Mesenchymal stem cell (in vitro differentiated cells and primary cell): Measurements from ENCODE around the gene PCDHGA7.
"Not testable (repeated sequence)": the region's sequence is repeated elsewhere in the genome, so short reads cannot be mapped to it uniquely, and the experiment has no call there.

ENCODE experiments used
- DNase-seq: peaks from one replicate; pipeline ENCODE4 v3.0.0-alpha.2; 2013
- H2AFZ ChIP-seq: one replicate; pipeline ENCODE4 v1.6.1; 2013; ENCODE audit warnings: low read depth, mild to moderate bottlenecking, control low read depth, inconsistent platforms, low read length, moderate library complexity
- H2AK5ac ChIP-seq: 2 replicates; pipeline ENCODE4 v1.6.1; 2013; ENCODE audit warnings: low read length, moderate library complexity, mild to moderate bottlenecking, inconsistent platforms; ENCODE audit not compliant: severe bottlenecking
- H2BK120ac ChIP-seq: one replicate; pipeline ENCODE4 v1.6.1; 2013; ENCODE audit warnings: low read depth, mild to moderate bottlenecking, inconsistent platforms, low read length, moderate library complexity
- H2BK12ac ChIP-seq, 2 experiments: one replicate each; pipeline ENCODE4 v1.6.1; 2013; ENCODE audit warnings: inconsistent platforms in 2 of 2, low read length in 2 of 2, mild to moderate bottlenecking in 2 of 2, moderate library complexity in 2 of 2, control low read depth in 1 of 2
- H2BK15ac ChIP-seq: one replicate; pipeline ENCODE4 v1.6.1; 2013; ENCODE audit warnings: mild to moderate bottlenecking, low read depth, inconsistent platforms; ENCODE audit not compliant: poor library complexity, severe bottlenecking
- H2BK5ac ChIP-seq: 2 replicates; pipeline ENCODE4 v1.6.1; 2013; ENCODE audit warnings: low read depth, mild to moderate bottlenecking, low read length, control low read depth, inconsistent platforms; ENCODE audit not compliant: poor library complexity, severe bottlenecking
- H3K14ac ChIP-seq, 2 experiments: one replicate each; pipeline ENCODE4 v1.6.1; 2013; ENCODE audit warnings: inconsistent platforms in 2 of 2, low read length in 2 of 2, control low read depth in 1 of 2, mild to moderate bottlenecking in 1 of 2, moderate library complexity in 1 of 2
- H3K18ac ChIP-seq, 2 experiments: one replicate each; pipeline ENCODE4 v1.6.1; 2013; ENCODE audit warnings: inconsistent platforms in 2 of 2, low read length in 2 of 2, control low read depth in 1 of 2, low read depth in 1 of 2, mild to moderate bottlenecking in 1 of 2
- H3K23ac ChIP-seq, 2 experiments: one replicate each; pipeline ENCODE4 v1.6.1; 2013; ENCODE audit warnings: inconsistent platforms in 2 of 2, low read length in 2 of 2, mild to moderate bottlenecking in 2 of 2, moderate library complexity in 2 of 2, control low read depth in 1 of 2
- H3K27ac ChIP-seq: 2 replicates; pipeline ENCODE4 v1.5.1; 2013; ENCODE audit warnings: mild to moderate bottlenecking, moderate library complexity, low read length, control low read depth, inconsistent platforms; ENCODE audit not compliant: poor library complexity, severe bottlenecking
- H3K27me3 ChIP-seq, 2 experiments: 2 replicates each; pipeline versions ENCODE4 v1.6.1 to v1.7.0; 2013; ENCODE audit warnings: low read length in 2 of 2, mild to moderate bottlenecking in 2 of 2, moderate library complexity in 2 of 2, control low read depth in 1 of 2, inconsistent platforms in 1 of 2; ENCODE audit not compliant: control insufficient read depth in 1 of 2, insufficient read depth in 1 of 2
- H3K36me3 ChIP-seq, 2 experiments: 2 replicates each; pipeline versions ENCODE4 v1.6.1 to v1.7.0; 2013; ENCODE audit warnings: low read length in 2 of 2, control low read depth in 1 of 2, inconsistent platforms in 1 of 2, low read depth in 1 of 2, mild to moderate bottlenecking in 1 of 2; ENCODE audit not compliant: insufficient read depth in 2 of 2, control insufficient read depth in 1 of 2
- H3K4ac ChIP-seq, 2 experiments: one replicate each; pipeline ENCODE4 v1.6.1; 2013; ENCODE audit warnings: inconsistent platforms in 2 of 2, low read length in 2 of 2, mild to moderate bottlenecking in 2 of 2, moderate library complexity in 2 of 2, control low read depth in 1 of 2, low read depth in 1 of 2
- H3K4me1 ChIP-seq: 2 replicates; pipeline ENCODE4 v1.6.1; 2013; ENCODE audit warnings: low read depth, low read length, control low read depth; ENCODE audit not compliant: control insufficient read depth, insufficient read depth
- H3K4me2 ChIP-seq: 2 replicates; pipeline ENCODE4 v1.6.1; 2013; ENCODE audit warnings: low read length, mild to moderate bottlenecking, inconsistent platforms; ENCODE audit not compliant: poor library complexity, severe bottlenecking
- H3K4me3 ChIP-seq, 2 experiments: 2 replicates each; pipeline versions ENCODE4 v1.5.1 to v1.7.0; 2013; ENCODE audit warnings: low read length in 2 of 2, mild to moderate bottlenecking in 2 of 2, control low read depth in 1 of 2, low read depth in 1 of 2; ENCODE audit not compliant: insufficient read depth in 1 of 2
- H3K79me1 ChIP-seq: replicated peaks from 2 replicates; pipeline ENCODE4 v1.6.1; 2013; ENCODE audit warnings: mild to moderate bottlenecking, control low read depth, low read length, inconsistent platforms; ENCODE audit not compliant: poor library complexity, severe bottlenecking
- H3K9ac ChIP-seq: 2 replicates; pipeline ENCODE4 v1.7.0; 2013; ENCODE audit warnings: mild to moderate bottlenecking, low read length, moderate library complexity
- H3K9me3 ChIP-seq: 2 replicates; pipeline ENCODE4 v1.7.0; 2013; ENCODE audit warnings: mild to moderate bottlenecking, low read length; ENCODE audit not compliant: control insufficient read depth
- H4K8ac ChIP-seq: one replicate; pipeline ENCODE4 v1.6.1; 2013; ENCODE audit warnings: inconsistent platforms, mild to moderate bottlenecking, low read length, moderate library complexity
- H4K91ac ChIP-seq: one replicate; pipeline ENCODE4 v1.6.1; 2013; ENCODE audit warnings: mild to moderate bottlenecking, low read length, inconsistent platforms
- WGBS: methylation state at CpG from one replicate; pipeline ENCODE4 v1.1.7; 2013; ENCODE audit warnings: mixed read lengths; 5-methylcytosine and 5-hydroxymethylcytosine counted together

PCDHGA7 gene

DNA sequence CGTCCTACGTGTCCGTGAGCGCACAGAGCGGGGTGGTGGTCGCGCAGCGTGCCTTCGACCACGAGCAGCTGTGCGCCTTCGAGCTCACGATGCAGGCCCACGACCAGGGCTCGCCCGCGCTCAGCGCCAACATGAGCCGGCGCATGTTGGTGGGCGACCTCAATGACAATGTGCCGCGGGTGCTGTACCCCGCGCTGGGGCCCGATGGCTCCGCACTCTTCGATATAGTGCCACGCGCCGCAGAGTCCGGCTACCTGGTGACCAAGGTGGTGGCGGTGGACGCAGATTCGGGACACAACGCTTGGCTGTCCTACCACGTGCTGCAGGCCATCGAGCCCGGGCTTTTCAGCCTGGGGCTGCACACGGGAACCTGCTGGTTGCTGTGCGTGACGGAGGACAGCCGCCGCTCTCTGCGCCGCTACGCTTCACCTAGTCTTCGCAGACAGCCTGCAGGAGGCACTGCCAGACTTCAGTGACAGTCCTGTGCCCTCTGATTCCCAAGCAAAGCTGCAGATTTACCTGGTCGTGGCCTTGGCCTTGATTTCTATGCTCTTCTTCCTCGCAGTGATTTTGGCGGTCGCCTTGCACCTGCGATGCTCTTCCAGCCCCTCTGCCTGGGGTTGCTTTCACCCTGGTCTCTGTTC, 45.4 kb downstream of the PCDHGA7 start:
- Histone ChIP-seq H2BK12ac (no peak overlapping the region), H2BK120ac (no peak overlapping the region), H4K91ac (no peak overlapping the region)

DNA sequence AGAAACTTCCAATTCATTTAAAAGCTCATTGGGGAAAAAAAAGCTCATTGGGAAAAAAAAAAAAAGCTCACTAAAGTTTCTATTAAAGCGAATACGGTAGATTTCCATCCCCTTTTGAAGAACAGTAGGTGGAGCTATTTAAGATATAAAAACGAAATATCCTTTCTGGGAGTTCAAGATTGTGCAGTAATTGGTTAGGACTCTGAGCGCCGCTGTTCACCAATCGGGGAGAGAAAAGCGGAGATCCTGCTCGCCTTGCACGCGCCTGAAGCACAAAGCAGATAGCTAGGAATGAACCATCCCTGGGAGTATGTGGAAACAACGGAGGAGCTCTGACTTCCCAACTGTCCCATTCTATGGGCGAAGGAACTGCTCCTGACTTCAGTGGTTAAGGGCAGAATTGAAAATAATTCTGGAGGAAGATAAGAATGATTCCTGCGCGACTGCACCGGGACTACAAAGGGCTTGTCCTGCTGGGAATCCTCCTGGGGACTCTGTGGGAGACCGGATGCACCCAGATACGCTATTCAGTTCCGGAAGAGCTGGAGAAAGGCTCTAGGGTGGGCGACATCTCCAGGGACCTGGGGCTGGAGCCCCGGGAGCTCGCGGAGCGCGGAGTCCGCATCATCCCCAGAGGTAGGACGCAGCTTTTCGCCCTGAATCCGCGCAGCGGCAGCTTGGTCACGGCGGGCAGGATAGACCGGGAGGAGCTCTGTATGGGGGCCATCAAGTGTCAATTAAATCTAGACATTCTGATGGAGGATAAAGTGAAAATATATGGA, 48.0 kb downstream of the PCDHGA7 start, which contains the start of gene PCDHGA12:
PCDHGA12 (plus strand) TSS at position 176 of the 782 bp plus-strand sequence; CDS start at position 429, 253 bp downstream.
- Histone ChIP-seq H3K27me3 (no peaks in the 10 kb centered on the region), H3K36me3 (peaks cover 24 to 37% of the 10 kb centered on the region in 2 experiments), H2BK120ac (no peak within 1 kb of the TSS), H2AFZ (no peak within 1 kb of the TSS), H4K91ac (no peak within 1 kb of the TSS), H2AK5ac (no peak within 1 kb of the TSS), H4K8ac (no peak within 1 kb of the TSS), H3K27ac (no peak within 1 kb of the TSS), H3K79me1 (peaks cover 23% of the 10 kb centered on the region), H2BK5ac (no peak within 1 kb of the TSS), H3K14ac (no peak within 1 kb of the TSS), H3K18ac (no peak within 1 kb of the TSS), H3K9ac (peak within 1 kb of the TSS; percentile 79), H3K4me1 (peaks cover 2% of the 10 kb centered on the region), H3K9me3 (peaks cover 25% of the 10 kb centered on the region), H3K4ac (no peak within 1 kb of the TSS), H2BK12ac (no peak within 1 kb of the TSS), H3K4me3 (peak within 1 kb of the TSS in 1 of 2 experiments; percentile 80), H2BK15ac (no peak within 1 kb of the TSS), H3K4me2 (no peak within 1 kb of the TSS), H3K23ac (no peak within 1 kb of the TSS)
- 98% methylated on average over 32 of the region's 33 CpGs for WGBS
- no peak for DNase-seq

More for the DNA sequence above, 45.4 kb downstream of the PCDHGA7 start:
- H2BK5ac ChIP-seq, result no peak overlapping the region
- WGBS, result 98% methylated on average over 53 of the region's 53 CpGs
- no peak overlapping the region for H3K23ac ChIP-seq
- no peak overlapping the region for H3K27ac ChIP-seq
- no peak overlapping the region for H3K18ac ChIP-seq
- no peak overlapping the region for H2AK5ac ChIP-seq
- H3K79me1 ChIP-seq, result peaks cover 28% of the 10 kb centered on the region
- H2BK15ac ChIP-seq, result no peak overlapping the region
- H3K9ac ChIP-seq, result no peak overlapping the region
- H3K14ac ChIP-seq, result no peak overlapping the region
- H4K8ac ChIP-seq, result no peak overlapping the region
- peaks cover 30 to 43% of the 10 kb centered on the region in 2 experiments for H3K36me3 ChIP-seq
- H3K4me2 ChIP-seq, result no peak overlapping the region
- H3K9me3 ChIP-seq, result peaks cover 30% of the 10 kb centered on the region
- no peak for DNase-seq
- no peaks in the 10 kb centered on the region for H3K27me3 ChIP-seq
- H3K4me3 ChIP-seq, result peak overlapping the region; percentile 31 to 39
- H3K4ac ChIP-seq, result no peak overlapping the region
- H2AFZ ChIP-seq, result no peak overlapping the region
- H3K4me1 ChIP-seq, result peaks cover 2% of the 10 kb centered on the region

DNA sequence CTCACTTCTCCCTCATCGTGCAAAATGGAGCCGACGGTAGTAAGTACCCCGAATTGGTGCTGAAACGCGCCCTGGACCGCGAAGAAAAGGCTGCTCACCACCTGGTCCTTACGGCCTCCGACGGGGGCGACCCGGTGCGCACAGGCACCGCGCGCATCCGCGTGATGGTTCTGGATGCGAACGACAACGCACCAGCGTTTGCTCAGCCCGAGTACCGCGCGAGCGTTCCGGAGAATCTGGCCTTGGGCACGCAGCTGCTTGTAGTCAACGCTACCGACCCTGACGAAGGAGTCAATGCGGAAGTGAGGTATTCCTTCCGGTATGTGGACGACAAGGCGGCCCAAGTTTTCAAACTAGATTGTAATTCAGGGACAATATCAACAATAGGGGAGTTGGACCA, 48.7 kb downstream of the PCDHGA7 start:
- Histone ChIP-seq H3K27me3 (no peaks in the 10 kb centered on the region), H3K4me3 (peak overlapping the region in 1 of 2 experiments; percentile 80), H3K79me1 (peaks cover 18% of the 10 kb centered on the region)

DNA sequence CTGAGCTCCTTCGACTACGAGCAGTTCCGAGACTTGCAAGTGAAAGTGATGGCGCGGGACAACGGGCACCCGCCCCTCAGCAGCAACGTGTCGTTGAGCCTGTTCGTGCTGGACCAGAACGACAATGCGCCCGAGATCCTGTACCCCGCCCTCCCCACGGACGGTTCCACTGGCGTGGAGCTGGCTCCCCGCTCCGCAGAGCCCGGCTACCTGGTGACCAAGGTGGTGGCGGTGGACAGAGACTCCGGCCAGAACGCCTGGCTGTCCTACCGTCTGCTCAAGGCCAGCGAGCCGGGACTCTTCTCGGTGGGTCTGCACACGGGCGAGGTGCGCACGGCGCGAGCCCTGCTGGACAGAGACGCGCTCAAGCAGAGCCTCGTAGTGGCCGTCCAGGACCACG, 49.8 kb downstream of the PCDHGA7 start:
- not testable (repeated sequence) for H4K91ac ChIP-seq, H2BK120ac ChIP-seq, H3K27me3 ChIP-seq, H3K23ac ChIP-seq, H2AK5ac ChIP-seq, H3K4me1 ChIP-seq, DNase-seq, H2BK15ac ChIP-seq, H3K18ac ChIP-seq, H2BK5ac ChIP-seq, H2BK12ac ChIP-seq, H4K8ac ChIP-seq, H2AFZ ChIP-seq, H3K14ac ChIP-seq, H3K9ac ChIP-seq, H3K4ac ChIP-seq, H3K27ac ChIP-seq, H3K4me2 ChIP-seq
- Histone ChIP-seq H3K9me3 (peaks cover 21% of the 10 kb centered on the region), H3K4me3 (peak overlapping the region in 1 of 2 experiments; percentile 80), H3K36me3 (peaks cover 9 to 28% of the 10 kb centered on the region in 2 experiments), H3K79me1 (peaks cover 14% of the 10 kb centered on the region)
- WGBS, result 98% methylated on average over 23 of the region's 38 CpGs

More for the DNA sequence above, 48.7 kb downstream of the PCDHGA7 start:
- no peak overlapping the region for H3K27ac ChIP-seq
- no peak overlapping the region for H4K8ac ChIP-seq
- H2BK120ac ChIP-seq, result no peak overlapping the region
- H3K9me3 ChIP-seq, result peaks cover 25% of the 10 kb centered on the region
- no peak overlapping the region for H3K4ac ChIP-seq
- no peak overlapping the region for H3K23ac ChIP-seq
- WGBS, result 97% methylated on average over 37 of the region's 37 CpGs
- no peak overlapping the region for H2BK15ac ChIP-seq
- no peak overlapping the region for H4K91ac ChIP-seq
- H3K4me1 ChIP-seq, result peaks cover 2% of the 10 kb centered on the region
- H3K36me3 ChIP-seq, result peaks cover 19 to 33% of the 10 kb centered on the region in 2 experiments
- no peak overlapping the region for H3K14ac ChIP-seq
- H3K4me2 ChIP-seq, result no peak overlapping the region
- H2BK5ac ChIP-seq, result no peak overlapping the region
- H3K18ac ChIP-seq, result no peak overlapping the region
- H3K9ac ChIP-seq, result peak overlapping the region; percentile 79
- no peak for DNase-seq
- H2AFZ ChIP-seq, result no peak overlapping the region
- no peak overlapping the region for H2AK5ac ChIP-seq
- no peak overlapping the region for H2BK12ac ChIP-seq
